ENCODE measurements around the gene CARMIL3. TPM values are rescaled to one million over a fixed set of nuclear protein-coding genes. Genes with fewer than 3 reads are reported as not detected.

The CARMIL3 gene
- total RNA-seq, 1 experiment from 2014 or later = 0.71 TPM

DNA sequence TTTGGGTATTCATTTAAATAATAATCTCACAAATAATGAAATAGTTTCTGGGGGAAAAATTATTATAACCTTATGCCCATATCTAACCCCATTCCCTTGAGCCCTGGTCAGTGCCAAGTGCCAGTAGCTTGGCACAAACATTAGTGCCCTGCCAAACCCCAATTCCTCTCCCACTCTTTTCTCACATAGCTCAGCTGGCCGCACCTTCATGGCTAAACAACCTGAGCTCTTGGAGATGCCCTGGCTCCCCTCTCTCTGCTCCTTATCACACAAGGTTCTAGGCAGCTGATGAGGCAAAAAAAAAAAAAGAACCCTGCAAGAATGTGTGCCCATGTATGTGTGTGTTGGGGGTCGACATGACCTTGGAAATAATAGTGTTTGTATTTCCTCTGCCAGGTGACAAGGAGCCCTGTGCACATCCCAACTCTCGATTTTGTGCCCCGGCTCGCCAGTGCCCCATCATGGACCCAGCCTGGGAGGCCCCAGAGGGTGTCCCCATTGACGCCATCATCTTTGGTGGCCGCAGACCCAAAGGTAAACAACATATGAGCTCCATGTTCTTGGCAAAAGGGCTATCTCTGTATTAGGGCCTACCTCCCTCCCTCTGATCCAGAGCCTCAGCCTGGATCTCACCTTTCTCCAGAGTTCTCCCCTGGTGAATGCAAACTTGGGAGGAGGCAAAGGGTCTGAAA, 50.7 kb downstream of the CARMIL3 start:
- CTCF ChIA-PET = interaction anchor here (1.0 kb wide), 1 partner anchor 9 kb away, joined by 4 read pairs; the partner anchor contains the start of gene PCK2
- Histone ChIP-seq H4K20me1 (ENCODE audit: insufficient read depth) (no peaks in the 10 kb centered on the region), H3K4me2 (ENCODE audit: low read length) (no peak overlapping the region), H2AFZ (ENCODE audit: low read depth, low read length, poor library complexity, severe bottlenecking) (no peak overlapping the region), H3K79me2 (ENCODE audit: insufficient read depth, low read length) (no peaks in the 10 kb centered on the region), H3K9me2 (ENCODE audit: insufficient read depth) (no peaks in the 10 kb centered on the region), H3K9ac (ENCODE audit: low read length) (no peak overlapping the region), H3K9me3 (ENCODE audit: control insufficient read depth in 1 of 2, insufficient read depth in 1 of 2, low read depth in 1 of 2, low read length in 2 of 2) (peaks cover 0 to 5% of the 10 kb centered on the region in 2 experiments; a peak in 1 of 4 replicates), H3K27me3 (ENCODE audit: insufficient read depth, low read length) (no peaks in the 10 kb centered on the region), H3K4me1 (ENCODE audit: control insufficient read depth in 1 of 2, insufficient read depth in 2 of 2, low read length in 2 of 2) (no peaks in the 10 kb centered on the region), H3K4me3 (replicated peaks in 1 of 2; ENCODE audit: low read depth in 1 of 2, low read length in 2 of 2) (no peak overlapping the region), H3K27ac (ENCODE audit: low read depth, low read length) (no peak overlapping the region), H3K36me3 (ENCODE audit: control insufficient read depth in 1 of 2, insufficient read depth in 2 of 2, low read length in 2 of 2) (no peaks in the 10 kb centered on the region)
- TF ChIP-seq TCF7L2 (IDR thresholded peaks at IDR 0.05; ENCODE audit: borderline replicate concordance, extremely low read depth, insufficient read depth, insufficient read length) (no peak), EZH2 (IDR thresholded peaks at IDR 0.05) (no peak), SRF (IDR thresholded peaks at IDR 0.05; ENCODE audit: low read depth) (no peak), ELF1 (IDR thresholded peaks at IDR 0.05; ENCODE audit: borderline replicate concordance, low read depth) (no peak), YY1 (IDR thresholded peaks at IDR 0.05; ENCODE audit: extremely low read depth, insufficient replicate concordance, low read depth, low read length) (no peak), CEBPB (IDR thresholded peaks at IDR 0.05; ENCODE audit: low read depth) (no peak), FOSL1 (IDR thresholded peaks at IDR 0.05; ENCODE audit: low read depth) (no peak), ZFX (IDR thresholded peaks at IDR 0.05) (no peak), SP1 (IDR thresholded peaks at IDR 0.05; ENCODE audit: low read depth) (no peak), POLR2A (IDR thresholded peaks at IDR 0.05; ENCODE audit: borderline replicate concordance, extremely low read depth, insufficient read depth, insufficient read length) (no peak), EGR1 (IDR thresholded peaks at IDR 0.05; ENCODE audit: low read depth) (no peak), SIN3A (IDR thresholded peaks at IDR 0.05; ENCODE audit: low read depth) (no peak), EZH2phosphoT487 (IDR thresholded peaks at IDR 0.05; ENCODE audit: borderline replicate concordance) (no peak), RAD21 (IDR thresholded peaks at IDR 0.05; ENCODE audit: low read depth) (no peak), POLR2AphosphoS5 (IDR thresholded peaks at IDR 0.05; ENCODE audit: low read depth, low read length) (no peak)
- TF ChIP-seq, protein P1, sequence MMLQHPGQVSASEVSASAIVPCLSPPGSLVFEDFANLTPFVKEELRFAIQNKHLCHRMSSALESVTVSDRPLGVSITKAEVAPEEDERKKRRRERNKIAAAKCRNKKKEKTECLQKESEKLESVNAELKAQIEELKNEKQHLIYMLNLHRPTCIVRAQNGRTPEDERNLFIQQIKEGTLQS (IDR thresholded peaks at IDR 0.05) = no peak
- TF ChIP-seq, protein P2, sequence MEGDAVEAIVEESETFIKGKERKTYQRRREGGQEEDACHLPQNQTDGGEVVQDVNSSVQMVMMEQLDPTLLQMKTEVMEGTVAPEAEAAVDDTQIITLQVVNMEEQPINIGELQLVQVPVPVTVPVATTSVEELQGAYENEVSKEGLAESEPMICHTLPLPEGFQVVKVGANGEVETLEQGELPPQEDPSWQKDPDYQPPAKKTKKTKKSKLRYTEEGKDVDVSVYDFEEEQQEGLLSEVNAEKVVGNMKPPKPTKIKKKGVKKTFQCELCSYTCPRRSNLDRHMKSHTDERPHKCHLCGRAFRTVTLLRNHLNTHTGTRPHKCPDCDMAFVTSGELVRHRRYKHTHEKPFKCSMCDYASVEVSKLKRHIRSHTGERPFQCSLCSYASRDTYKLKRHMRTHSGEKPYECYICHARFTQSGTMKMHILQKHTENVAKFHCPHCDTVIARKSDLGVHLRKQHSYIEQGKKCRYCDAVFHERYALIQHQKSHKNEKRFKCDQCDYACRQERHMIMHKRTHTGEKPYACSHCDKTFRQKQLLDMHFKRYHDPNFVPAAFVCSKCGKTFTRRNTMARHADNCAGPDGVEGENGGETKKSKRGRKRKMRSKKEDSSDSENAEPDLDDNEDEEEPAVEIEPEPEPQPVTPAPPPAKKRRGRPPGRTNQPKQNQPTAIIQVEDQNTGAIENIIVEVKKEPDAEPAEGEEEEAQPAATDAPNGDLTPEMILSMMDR (IDR thresholded peaks at IDR 0.05 in 2 of 3, conservative IDR thresholded peaks at IDR 0.05 in 1 of 3; ENCODE audit: borderline replicate concordance in 1 of 3, insufficient read depth in 1 of 3, low read depth in 2 of 3, low read length in 2 of 3) = no peak
- TF ChIP-seq, protein P3, sequence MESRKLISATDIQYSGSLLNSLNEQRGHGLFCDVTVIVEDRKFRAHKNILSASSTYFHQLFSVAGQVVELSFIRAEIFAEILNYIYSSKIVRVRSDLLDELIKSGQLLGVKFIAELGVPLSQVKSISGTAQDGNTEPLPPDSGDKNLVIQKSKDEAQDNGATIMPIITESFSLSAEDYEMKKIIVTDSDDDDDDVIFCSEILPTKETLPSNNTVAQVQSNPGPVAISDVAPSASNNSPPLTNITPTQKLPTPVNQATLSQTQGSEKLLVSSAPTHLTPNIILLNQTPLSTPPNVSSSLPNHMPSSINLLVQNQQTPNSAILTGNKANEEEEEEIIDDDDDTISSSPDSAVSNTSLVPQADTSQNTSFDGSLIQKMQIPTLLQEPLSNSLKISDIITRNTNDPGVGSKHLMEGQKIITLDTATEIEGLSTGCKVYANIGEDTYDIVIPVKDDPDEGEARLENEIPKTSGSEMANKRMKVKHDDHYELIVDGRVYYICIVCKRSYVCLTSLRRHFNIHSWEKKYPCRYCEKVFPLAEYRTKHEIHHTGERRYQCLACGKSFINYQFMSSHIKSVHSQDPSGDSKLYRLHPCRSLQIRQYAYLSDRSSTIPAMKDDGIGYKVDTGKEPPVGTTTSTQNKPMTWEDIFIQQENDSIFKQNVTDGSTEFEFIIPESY (IDR thresholded peaks at IDR 0.05; ENCODE audit: extremely low read depth, insufficient replicate concordance, low read length) = no peak
- RAD21 ChIA-PET (ENCODE audit: low non-redundant PET in 1 of 2, low total read pairs in 2 of 2, uncharacterized antibody in 2 of 2, unreplicated experiment in 2 of 2) = no interaction called here
- POLR2A ChIA-PET = interaction anchor here (1.7 kb wide), 1 partner anchor 8 kb away, joined by 14 read pairs; the partner anchor contains the start of gene PCK2
- intact Hi-C loops (cut with micrococcal nuclease) = no loop called here
- no TSS peak for BruUV-seq (replicated peaks)
- DNase-seq (ENCODE audit: low read depth, low spot score) (no peak), ATAC-seq (no peak)

Data from HCT116 (cell line).